ENCODE data around the gene TFAP2C. TPM values are rescaled to one million over a fixed set of nuclear protein-coding genes. Genes with fewer than 3 reads are reported as not detected.

Gene TFAP2C
- total RNA-seq, 4 donors from 2014 or later = 2.7 to 13.7 (median 7.2) TPM

GRCh38 chr20:56687061-56687460 lies 58.0 kb downstream of the TFAP2C start:
- DNase-seq (ENCODE audit: low spot score) = no peak
- no peak for TF ChIP-seq CTCF (IDR thresholded peaks at IDR 0.05)
- no peak for ATAC-seq (ENCODE audit: low FRiP score)

GRCh38 chr20:56688106-56688505 lies 59.0 kb downstream of the TFAP2C start:
- no peak for ATAC-seq (ENCODE audit: low FRiP score)
- no peak for DNase-seq (ENCODE audit: low spot score)
- TF ChIP-seq CTCF (IDR thresholded peaks at IDR 0.05) = no peak

Small RNA genes within 50 kb of the gene (small RNA-seq; reads per million reads assigned to genes)
- not detected for gene RN7SL170P
- gene RNU6-1146P = not detected

Other genes starting within 250 kb of the TFAP2C start
- 1 to 10 TPM in 3 of 4 donors, under 1 TPM in 1; 0.95 to 4.1 (median 2.5) TPM for gene AURKA, start 237.1 kb upstream of the TFAP2C start, total RNA-seq
- 10 to 100 TPM; 20.8 to 26.8 (median 22.0) TPM for gene CSTF1, start 236.7 kb upstream of the TFAP2C start, total RNA-seq
- gene CASS4, start 217.0 kb upstream of the TFAP2C start, total RNA-seq = 10 to 100 TPM in 1 of 4 donors, 1 to 10 TPM in 3; 3.5 to 10.6 (median 6.0) TPM
- gene RTF2, start 160.7 kb upstream of the TFAP2C start, total RNA-seq = 10 to 100 TPM; 52.7 to 62.9 (median 53.7) TPM
- gene FAM209A, start 104.6 kb upstream of the TFAP2C start, total RNA-seq = not detected
- gene FAM209B, start 96.1 kb upstream of the TFAP2C start, total RNA-seq = not detected

Measured in omental fat pad (tissue), 4 donors.